Panc1 (cell line): Measurements from ENCODE around the gene NTN4. TPM values are rescaled to one million over a fixed set of nuclear protein-coding genes. Genes with fewer than 3 reads are reported as not detected.

ENCODE experiments used
- ATAC-seq: fragments of 200-7000 bp; cut with Tn5 transposase; 2 replicates; pipeline ENCODE4 v1.9.1; 2020; ENCODE audit warnings: mild to moderate bottlenecking, moderate library complexity
- BruUV-seq: library from RNA; stranded (reverse); fragments of 400-500 nt; replicated peaks from 2 replicates; lab custom pipeline; 2021; lab: Mats Ljungman, UMichigan
- CTCF ChIA-PET: fragments of 300-600 bp; sonication (Branson Sonifier 250); formaldehyde crosslinking; loops from one replicate; lab custom pipeline; 2022; ENCODE audit warnings: antibody characterized with exemption; lab: Charles Lee
- POLR2A ChIA-PET: fragments of 300-600 bp; sonication (Branson Sonifier 250); formaldehyde crosslinking; loops from one replicate; lab custom pipeline; 2022; ENCODE audit warnings: antibody characterized with exemption; lab: Charles Lee
- DNase-seq: peaks from one replicate; pipeline ENCODE4 v3.0.0-alpha.2; 2010; ENCODE audit warnings: low read depth, low spot score
- H3K27ac ChIP-seq: 2 replicates; pipeline ENCODE4 v1.5.1; 2011; ENCODE audit warnings: mild to moderate bottlenecking, low read length, inconsistent platforms
- H3K27me3 ChIP-seq: fragments of 200-500 bp; sonication (Bioruptor generic); 2 replicates; pipeline ENCODE4 v1.6.0; 2014; ENCODE audit warnings: low read length, inconsistent platforms; ENCODE audit not compliant: control insufficient read depth, insufficient read depth
- H3K36me3 ChIP-seq: fragments of 200-500 bp; sonication (Bioruptor generic); 2 replicates; pipeline ENCODE4 v1.5.1; 2014; ENCODE audit warnings: inconsistent platforms, mild to moderate bottlenecking, low read length, moderate library complexity; ENCODE audit not compliant: control insufficient read depth, insufficient read depth
- H3K4me1 ChIP-seq: 2 replicates; pipeline ENCODE4 v1.5.1; 2011; ENCODE audit warnings: inconsistent platforms, mild to moderate bottlenecking, low read length, moderate library complexity; ENCODE audit not compliant: control insufficient read depth, insufficient read depth
- H3K4me3 ChIP-seq, 2 experiments: 2 replicates each; pipeline ENCODE4 v1.5.1; 2011 to 2012; ENCODE audit warnings: low read depth in 2 of 2, low read length in 2 of 2, mild to moderate bottlenecking in 2 of 2, inconsistent platforms in 1 of 2, moderate library complexity in 1 of 2
- H3K9me3 ChIP-seq: fragments of 200-500 bp; sonication (Bioruptor generic); 2 replicates; pipeline ENCODE4 v1.5.1; 2014; ENCODE audit warnings: low read depth, mild to moderate bottlenecking, inconsistent platforms, low read length, moderate library complexity; ENCODE audit not compliant: control insufficient read depth, insufficient read depth
- POLR2AphosphoS5 ChIP-seq: IDR thresholded peaks from 2 replicates; pipeline ENCODE4 v1.6.1; 2012; ENCODE audit warnings: mild to moderate bottlenecking, low read depth, low read length, moderate library complexity
- SIN3A ChIP-seq: IDR thresholded peaks from 2 replicates; pipeline ENCODE4 v1.6.1; 2012; ENCODE audit warnings: low read depth, mild to moderate bottlenecking, low read length, moderate library complexity, borderline replicate concordance; ENCODE audit not compliant: insufficient read depth
- TCF7L2 ChIP-seq: IDR thresholded peaks from 2 replicates; pipeline ENCODE4 v1.6.1; 2011; ENCODE audit warnings: mild to moderate bottlenecking, low read depth, low read length, inconsistent platforms
- in situ Hi-C: cut with HindIII; loops from 2 replicates; pipeline ENCODE4 v1.10.0; 2016; ENCODE audit warnings: low sequenced_read_pairs, low pct_unique_long_range_greater_than_20kb
- intact Hi-C: fragments of 100-400 bp; cut with micrococcal nuclease; formaldehyde crosslinking; loops from one replicate; pipeline ENCODE4 v1.10.0; 2022; ENCODE audit not compliant: unreplicated experiment
- total RNA-seq: library from RNA; stranded (reverse); gene quantifications from one replicate; pipeline ENCODE4 v1.2.1, GENCODE V29; 2021; ENCODE audit not compliant: unreplicated experiment
- TF ChIP-seq, protein P1 (sequence below): fragments of 450-650 bp; IDR thresholded peaks from 2 replicates; pipeline ENCODE4 v1.5.1; 2017; ENCODE audit warnings: mild to moderate bottlenecking
- TF ChIP-seq, protein P2 (sequence below), 2 experiments: IDR thresholded peaks; 2 replicates each; pipeline ENCODE4 v1.6.1; 2011 to 2012; ENCODE audit warnings: low read depth in 2 of 2, control low read depth in 1 of 2, low read length in 1 of 2, mild to moderate bottlenecking in 1 of 2, moderate library complexity in 1 of 2; ENCODE audit not compliant: insufficient read depth in 1 of 2

The NTN4 gene
- total RNA-seq, 1 experiment from 2014 or later: 17.1 TPM

DNA sequence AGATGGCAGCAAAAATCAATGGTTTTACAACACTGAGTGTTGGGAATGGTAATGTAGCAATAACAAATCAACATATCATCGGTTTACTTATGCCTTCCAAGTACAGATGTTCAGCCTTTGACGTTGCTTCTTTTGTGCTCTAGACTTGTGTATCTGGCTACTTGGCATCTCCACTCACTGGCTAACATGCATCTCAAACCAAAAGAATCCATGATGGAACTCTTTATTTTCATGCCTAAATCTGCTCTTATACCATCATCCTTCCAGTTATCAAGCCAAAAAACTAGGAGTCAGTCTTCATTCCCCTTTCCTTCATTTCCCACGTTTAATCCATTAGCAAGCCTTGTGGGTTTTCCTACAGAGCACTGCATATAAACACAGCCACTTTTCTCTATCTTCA is 150.0 kb downstream of the NTN4 start:
- intact Hi-C loops: no loop called here
- in situ Hi-C loops: no loop called here
- DNase-seq (no peak), ATAC-seq (no peak)
- TF ChIP-seq POLR2AphosphoS5 (no peak), SIN3A (no peak), TCF7L2 (no peak)
- TF ChIP-seq, protein P1, sequence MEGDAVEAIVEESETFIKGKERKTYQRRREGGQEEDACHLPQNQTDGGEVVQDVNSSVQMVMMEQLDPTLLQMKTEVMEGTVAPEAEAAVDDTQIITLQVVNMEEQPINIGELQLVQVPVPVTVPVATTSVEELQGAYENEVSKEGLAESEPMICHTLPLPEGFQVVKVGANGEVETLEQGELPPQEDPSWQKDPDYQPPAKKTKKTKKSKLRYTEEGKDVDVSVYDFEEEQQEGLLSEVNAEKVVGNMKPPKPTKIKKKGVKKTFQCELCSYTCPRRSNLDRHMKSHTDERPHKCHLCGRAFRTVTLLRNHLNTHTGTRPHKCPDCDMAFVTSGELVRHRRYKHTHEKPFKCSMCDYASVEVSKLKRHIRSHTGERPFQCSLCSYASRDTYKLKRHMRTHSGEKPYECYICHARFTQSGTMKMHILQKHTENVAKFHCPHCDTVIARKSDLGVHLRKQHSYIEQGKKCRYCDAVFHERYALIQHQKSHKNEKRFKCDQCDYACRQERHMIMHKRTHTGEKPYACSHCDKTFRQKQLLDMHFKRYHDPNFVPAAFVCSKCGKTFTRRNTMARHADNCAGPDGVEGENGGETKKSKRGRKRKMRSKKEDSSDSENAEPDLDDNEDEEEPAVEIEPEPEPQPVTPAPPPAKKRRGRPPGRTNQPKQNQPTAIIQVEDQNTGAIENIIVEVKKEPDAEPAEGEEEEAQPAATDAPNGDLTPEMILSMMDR: no peak
- TF ChIP-seq, protein P2, sequence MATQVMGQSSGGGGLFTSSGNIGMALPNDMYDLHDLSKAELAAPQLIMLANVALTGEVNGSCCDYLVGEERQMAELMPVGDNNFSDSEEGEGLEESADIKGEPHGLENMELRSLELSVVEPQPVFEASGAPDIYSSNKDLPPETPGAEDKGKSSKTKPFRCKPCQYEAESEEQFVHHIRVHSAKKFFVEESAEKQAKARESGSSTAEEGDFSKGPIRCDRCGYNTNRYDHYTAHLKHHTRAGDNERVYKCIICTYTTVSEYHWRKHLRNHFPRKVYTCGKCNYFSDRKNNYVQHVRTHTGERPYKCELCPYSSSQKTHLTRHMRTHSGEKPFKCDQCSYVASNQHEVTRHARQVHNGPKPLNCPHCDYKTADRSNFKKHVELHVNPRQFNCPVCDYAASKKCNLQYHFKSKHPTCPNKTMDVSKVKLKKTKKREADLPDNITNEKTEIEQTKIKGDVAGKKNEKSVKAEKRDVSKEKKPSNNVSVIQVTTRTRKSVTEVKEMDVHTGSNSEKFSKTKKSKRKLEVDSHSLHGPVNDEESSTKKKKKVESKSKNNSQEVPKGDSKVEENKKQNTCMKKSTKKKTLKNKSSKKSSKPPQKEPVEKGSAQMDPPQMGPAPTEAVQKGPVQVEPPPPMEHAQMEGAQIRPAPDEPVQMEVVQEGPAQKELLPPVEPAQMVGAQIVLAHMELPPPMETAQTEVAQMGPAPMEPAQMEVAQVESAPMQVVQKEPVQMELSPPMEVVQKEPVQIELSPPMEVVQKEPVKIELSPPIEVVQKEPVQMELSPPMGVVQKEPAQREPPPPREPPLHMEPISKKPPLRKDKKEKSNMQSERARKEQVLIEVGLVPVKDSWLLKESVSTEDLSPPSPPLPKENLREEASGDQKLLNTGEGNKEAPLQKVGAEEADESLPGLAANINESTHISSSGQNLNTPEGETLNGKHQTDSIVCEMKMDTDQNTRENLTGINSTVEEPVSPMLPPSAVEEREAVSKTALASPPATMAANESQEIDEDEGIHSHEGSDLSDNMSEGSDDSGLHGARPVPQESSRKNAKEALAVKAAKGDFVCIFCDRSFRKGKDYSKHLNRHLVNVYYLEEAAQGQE (IDR thresholded peaks at IDR 0.05; ENCODE audit: insufficient read depth in 1 of 2, low read depth in 2 of 2, low read length in 1 of 2): no peak
- POLR2A ChIA-PET: no interaction called here
- no TSS peak for BruUV-seq
- no peaks in the 10 kb centered on the region for H3K36me3 ChIP-seq
- no peaks in the 10 kb centered on the region for H3K27me3 ChIP-seq
- CTCF ChIA-PET: no interaction called here
- no peak overlapping the region for H3K27ac ChIP-seq
- H3K9me3 ChIP-seq: no peaks in the 10 kb centered on the region
- H3K4me3 ChIP-seq: no peak overlapping the region
- H3K4me1 ChIP-seq: no peaks in the 10 kb centered on the region

DNA sequence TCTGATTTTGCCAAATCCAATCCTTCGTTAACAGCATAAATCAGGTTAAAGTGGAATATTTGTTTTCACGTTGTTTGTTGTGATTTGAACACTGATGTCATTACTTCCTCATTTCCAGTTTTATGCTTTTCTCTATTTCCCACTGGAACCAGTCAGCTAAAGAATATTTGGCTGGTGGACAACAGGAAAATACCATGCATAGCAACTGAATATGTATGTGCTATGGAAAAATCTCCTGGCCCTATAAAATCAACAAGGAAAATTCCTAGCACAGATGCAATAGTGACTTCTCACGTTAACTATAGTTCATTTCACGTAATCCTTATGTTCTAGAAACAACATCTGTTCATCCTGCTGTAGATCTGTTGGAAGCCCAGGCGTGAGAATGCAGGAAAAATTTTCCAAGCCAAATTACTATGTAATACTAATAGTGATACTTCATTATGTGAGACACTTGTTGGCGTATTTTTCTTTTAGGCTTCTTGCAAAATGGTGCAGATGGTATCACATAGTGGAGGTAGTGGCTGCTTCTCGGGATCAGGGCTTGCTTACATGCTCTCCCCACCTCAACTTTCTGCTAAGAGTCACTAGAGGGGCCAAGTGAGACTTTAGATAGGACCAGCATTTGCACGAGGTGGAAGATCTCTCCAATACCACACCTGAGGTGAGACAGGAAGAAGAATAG is 153.0 kb downstream of the NTN4 start:
- Histone ChIP-seq H3K4me1 (no peaks in the 10 kb centered on the region), H3K9me3 (no peaks in the 10 kb centered on the region), H3K27me3 (no peaks in the 10 kb centered on the region), H3K36me3 (no peaks in the 10 kb centered on the region), H3K4me3 (no peak overlapping the region), H3K27ac (peak overlapping the region; percentile 51; the same call in 1 of the 2 replicates)
- ATAC-seq: peak; percentile 72
- TF ChIP-seq POLR2AphosphoS5 (no peak), TCF7L2 (no peak), SIN3A (no peak)
- TF ChIP-seq, protein P1: no peak
- TF ChIP-seq, protein P2 (IDR thresholded peaks at IDR 0.05; ENCODE audit: insufficient read depth in 1 of 2, low read depth in 2 of 2, low read length in 1 of 2): no peak
- POLR2A ChIA-PET: no interaction called here
- CTCF ChIA-PET: no interaction called here
- no TSS peak for BruUV-seq
- in situ Hi-C loops: no loop called here
- DNase-seq: no peak
- intact Hi-C loops: no loop called here
